ENCODE measurements around the gene EHMT1.
"Not testable (repeated sequence)": the region's sequence is repeated elsewhere in the genome, so short reads cannot be mapped to it uniquely, and the experiment has no call there.

The EHMT1 gene

DNA sequence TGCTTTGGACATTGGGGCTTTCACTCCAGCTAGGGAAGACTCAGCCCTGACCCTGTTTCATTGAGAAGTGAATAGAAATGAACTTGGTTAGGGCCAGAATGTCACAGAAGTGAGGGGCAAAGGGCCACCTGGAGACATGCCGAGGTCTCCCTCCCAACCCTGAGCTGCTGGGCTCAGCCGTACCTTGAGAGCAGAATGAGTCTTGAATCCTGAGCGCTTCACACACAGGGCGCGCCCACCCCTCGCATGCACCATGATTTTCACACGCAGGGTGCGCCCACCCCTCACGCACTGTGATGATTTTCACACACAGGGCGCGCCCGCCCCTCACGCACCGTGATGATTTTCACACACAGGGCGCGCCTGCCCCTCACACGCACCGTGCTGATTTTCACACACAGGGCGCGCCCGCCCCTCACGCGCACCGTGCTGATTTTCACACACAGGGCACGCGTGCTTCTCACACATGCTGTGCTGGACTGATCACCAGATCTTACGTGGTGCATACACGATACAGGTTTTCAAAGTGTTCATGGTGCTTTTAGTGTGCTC, 99.0 kb downstream of the EHMT1 start:
- no peak for DNase-seq (ENCODE audit: low read depth in 3 of 3)

DNA sequence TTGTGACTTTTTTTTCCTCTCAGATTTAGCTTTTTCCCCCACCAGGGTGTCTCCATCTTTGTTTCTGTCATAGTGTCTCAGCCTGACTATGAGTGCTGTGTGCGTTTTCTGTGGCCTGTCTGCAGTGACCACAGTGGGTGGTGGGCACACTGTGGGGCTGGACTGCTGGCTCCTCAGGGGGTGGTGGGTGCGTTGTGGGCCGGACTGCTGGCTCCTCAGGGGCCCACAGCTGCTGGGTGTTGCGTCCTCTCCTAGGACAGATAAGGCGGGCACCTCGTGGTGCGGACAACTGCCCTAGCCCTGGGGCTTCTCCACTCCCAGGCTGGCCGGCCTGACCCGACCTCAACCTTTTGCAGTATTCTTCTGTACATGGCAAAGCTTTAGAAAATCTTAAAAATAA, 100.4 kb downstream of the EHMT1 start:
- DNase-seq (ENCODE audit: low read depth in 3 of 3): no peak

DNA sequence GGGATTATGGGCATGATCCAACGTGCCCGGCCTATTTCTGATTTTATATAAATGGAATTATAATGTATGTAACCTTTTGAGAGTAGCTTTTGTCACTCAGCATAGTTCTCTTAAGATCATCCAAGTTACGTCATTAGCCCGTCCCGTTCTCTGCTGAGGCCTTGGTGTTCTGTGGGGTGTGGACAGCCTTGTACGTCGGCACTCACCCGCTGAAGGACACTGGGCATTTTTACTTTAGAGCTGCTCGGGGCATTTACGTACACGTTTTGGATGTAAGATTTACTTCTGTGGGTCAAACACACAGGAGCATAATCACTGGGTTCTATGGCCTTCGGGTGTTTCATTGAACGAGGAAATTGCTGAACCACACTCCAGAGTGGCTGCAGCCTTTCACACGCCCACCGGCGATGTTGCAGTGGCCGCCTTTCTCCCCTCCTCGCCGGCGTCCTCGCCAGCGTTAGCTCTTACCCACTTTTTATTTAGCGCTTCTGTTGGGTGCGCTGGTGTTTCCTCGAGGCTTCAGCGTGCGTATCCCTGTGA, 101.8 kb downstream of the EHMT1 start:
- DNase-seq (ENCODE audit: low read depth in 3 of 3): no peak

DNA sequence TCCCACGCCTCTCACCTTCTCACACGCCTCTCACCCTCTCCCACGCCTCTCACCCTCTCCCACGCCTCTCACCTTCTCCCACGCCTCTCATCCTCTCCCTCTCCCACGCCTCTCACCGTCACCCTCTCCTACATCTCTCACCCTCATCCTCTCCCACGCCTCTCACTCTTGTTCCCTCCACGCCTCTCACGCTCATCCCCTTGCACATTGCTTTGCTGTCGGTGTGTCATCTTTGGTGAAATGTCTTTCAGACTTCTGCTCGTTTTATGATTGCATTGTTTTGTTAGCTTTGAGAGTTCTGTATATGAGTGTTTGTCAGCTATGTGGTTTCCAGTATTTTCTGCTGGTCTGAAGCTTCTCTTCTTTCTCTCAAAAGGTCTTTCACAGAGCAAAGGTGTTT, 102.7 kb downstream of the EHMT1 start:
- peak in 2 of 3 donors; percentile 18 to 40 for DNase-seq (ENCODE audit: low read depth in 3 of 3)

DNA sequence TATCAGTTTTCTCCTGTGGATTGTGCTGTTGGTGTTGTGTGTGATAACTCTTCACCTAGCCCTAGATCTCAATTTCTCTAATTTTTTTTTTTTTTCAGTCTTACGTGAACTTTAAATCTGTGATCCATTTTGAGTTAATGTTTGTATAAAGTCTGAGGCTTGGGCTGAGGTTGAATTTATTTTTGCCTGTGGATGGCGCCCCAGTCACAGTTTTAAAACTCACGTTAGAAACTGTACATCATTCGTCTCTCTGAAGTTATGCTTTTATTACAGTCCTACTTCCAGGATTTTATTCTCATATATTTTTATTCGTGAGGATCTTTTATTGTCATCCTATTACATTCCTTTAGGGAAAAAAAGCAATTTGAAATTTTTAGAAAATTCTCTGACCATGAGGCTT, 103.1 kb downstream of the EHMT1 start:
- DNase-seq (ENCODE audit: low read depth in 3 of 3): no peak

DNA sequence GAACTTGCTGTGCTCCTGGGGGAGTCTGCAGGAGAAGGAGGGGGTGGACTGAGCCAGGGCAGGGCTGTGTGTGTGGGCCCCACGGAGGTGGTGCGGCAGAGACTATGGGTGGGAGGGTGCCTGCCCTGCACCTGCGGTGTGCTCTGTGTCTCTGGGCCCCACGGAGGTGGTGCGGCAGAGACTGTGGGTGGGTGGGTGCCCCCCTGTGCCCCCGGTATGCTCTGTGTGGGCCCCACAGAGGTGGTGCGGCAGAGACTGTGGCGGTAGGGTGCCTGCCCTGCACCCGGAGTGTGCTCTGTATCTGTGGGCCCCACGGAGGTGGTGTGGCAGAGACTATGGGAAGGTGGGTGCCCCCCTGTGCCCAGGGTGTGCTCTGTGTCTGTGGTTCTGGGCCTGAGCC, 103.7 kb downstream of the EHMT1 start:
- DNase-seq (ENCODE audit: low read depth in 3 of 3): no peak

DNA sequence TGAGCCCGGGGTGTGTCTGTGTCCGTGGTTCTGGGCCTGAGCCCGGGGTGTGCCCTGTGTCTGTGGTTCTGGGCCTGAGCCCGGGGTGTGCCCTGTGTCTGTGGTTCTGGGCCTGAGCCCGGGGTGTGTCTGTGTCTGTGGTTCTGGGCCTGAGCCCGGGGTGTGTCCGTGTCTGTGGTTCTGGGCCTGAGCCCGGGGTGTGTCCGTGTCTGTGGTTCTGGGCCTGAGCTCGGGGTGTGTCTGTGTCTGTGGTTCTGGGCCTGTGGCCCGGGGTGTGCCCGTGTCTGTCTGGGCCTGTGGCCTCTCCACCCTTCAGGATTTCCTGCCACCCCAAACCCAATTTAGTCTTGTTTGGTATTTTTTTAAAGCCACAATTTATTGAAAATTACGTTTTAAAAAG, 104.6 kb downstream of the EHMT1 start:
- DNase-seq (ENCODE audit: low read depth in 3 of 3): not testable (repeated sequence)

DNA sequence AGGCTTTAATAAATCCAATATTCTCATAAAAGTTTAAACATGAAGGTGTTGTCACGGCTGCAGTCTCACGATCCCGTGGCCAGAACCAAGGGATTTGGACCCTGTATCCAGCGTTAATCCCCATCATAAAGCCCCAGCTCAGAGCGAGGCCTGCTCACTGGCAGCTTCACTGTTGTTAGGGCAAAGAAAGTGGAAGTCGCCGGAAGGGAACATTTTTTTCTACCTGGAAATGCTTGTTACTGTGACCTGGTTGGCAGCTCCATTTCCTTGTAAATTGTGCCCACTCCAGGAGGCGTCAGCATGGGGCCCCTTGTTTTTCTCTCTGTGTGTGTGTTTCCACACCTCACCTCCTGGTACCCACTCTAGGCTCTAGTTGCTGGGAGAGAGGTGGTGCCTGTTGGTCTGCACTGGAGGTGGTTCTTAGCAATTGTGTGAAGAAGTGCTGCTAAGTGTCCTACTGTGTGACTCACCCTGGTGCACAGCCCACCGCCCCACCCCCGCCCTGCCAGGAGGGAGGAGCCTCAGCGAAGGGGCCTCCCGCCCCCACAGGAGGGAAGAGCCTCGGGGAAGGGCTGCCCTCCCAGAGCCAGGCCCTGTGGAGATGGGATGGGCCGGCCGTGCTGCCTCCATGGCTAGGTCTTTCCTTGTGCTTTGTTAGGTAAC, 105.1 kb downstream of the EHMT1 start:
- DNase-seq (ENCODE audit: low read depth in 3 of 3): peak in 1 of 3 donors; percentile 21

DNA sequence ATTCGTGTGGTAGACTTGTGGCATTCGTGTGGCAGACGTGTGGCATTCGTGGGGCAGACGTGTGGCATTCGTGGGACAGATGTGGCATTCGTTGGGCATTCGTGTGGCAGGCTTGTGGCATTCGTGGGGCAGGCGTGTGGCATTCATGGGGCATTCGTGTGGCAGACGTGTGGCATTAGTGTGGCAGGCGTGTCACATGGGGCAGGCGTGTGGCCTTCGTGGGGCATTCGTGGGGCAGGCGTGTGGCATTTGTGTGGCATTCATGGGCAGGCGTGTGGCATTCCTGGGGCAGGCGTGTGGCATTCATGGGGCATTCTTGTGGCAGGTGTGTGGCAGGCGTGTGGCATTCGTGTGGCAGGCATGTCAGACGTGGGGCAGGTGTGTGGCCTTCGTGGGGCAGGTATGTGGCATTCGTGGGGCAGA, 106.0 kb downstream of the EHMT1 start:
- no peak for DNase-seq (ENCODE audit: low read depth in 3 of 3)

DNA sequence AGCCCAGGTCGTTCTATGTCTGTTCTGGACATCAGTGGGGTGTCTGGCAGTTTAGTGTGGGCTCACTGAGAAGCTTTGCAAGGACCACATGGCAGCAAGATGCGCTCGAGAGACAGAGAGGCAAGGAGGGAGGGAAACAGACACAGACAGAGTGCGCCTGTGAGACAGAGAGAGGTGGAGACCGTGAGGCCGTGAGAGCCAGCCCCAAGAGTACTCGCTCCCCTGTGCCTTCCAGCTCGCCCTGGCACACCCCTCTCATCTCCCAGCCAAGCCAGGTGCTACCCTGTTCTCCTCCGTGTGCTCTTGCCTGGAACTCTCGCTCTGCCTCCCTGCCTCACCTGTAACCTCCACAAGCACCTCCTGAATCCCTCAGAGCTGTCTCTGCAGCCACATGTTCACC, 106.8 kb downstream of the EHMT1 start:
- no peak for DNase-seq (ENCODE audit: low read depth in 3 of 3)

DNA sequence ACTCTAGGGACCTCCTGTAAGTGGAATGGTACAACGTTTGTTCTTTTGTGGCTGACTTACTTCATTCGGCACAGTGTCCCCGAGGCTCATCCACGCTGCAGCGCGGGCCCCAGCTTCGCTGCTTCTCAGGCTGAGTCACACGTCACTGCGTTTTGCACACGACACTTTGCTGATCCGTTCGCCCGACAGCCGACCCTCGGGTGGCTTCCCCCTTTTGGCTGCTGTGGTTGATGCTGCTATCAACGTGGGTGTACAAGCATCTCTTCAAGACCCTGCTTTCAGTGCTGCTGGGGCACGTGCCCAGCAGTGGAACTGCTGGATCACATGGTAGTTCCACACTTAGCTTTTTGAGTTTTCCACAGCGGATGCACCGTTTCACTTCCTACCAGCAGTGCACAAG, 107.5 kb downstream of the EHMT1 start:
- DNase-seq (ENCODE audit: low read depth in 3 of 3): not testable (repeated sequence)

DNA sequence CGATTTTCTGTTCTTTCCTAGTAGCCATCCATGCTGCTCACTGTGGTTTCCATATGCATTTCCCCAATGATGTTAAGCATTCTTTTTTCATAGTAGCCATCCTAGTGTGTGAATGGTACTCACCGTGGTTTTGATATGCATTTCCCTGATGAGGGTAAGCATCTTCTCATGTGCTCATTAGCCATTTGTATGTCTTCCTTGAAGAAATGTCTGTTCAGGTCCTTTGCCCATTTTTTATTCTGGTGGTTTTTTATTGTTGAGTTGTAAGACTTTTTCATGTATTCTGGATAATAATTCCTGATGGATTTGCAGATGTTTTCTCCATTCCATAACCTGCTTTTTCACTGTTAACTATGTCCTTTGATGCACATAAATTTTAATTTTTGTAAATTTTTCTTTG, 108.0 kb downstream of the EHMT1 start:
- no peak for DNase-seq (ENCODE audit: low read depth in 3 of 3)

DNA sequence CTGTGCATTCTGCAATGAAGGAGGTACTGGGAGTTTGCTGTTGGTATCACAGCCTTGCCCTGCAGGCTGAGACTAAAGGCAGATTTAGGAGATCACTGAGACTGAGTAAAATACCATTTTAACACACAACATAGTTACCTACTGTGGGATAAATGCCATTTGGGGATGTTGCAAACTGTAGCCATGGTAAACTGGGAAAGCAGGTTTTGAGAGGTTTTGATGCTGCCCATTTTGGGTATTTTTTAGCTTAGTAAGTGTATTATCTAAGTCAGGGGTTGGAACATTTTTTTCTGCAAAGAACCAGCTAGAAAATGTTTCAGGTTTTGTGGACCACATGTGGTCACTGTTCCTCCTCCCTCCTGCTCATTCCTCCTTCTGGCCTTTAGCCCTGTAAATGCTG, 108.9 kb downstream of the EHMT1 start:
- DNase-seq (ENCODE audit: low read depth in 3 of 3): no peak

DNA sequence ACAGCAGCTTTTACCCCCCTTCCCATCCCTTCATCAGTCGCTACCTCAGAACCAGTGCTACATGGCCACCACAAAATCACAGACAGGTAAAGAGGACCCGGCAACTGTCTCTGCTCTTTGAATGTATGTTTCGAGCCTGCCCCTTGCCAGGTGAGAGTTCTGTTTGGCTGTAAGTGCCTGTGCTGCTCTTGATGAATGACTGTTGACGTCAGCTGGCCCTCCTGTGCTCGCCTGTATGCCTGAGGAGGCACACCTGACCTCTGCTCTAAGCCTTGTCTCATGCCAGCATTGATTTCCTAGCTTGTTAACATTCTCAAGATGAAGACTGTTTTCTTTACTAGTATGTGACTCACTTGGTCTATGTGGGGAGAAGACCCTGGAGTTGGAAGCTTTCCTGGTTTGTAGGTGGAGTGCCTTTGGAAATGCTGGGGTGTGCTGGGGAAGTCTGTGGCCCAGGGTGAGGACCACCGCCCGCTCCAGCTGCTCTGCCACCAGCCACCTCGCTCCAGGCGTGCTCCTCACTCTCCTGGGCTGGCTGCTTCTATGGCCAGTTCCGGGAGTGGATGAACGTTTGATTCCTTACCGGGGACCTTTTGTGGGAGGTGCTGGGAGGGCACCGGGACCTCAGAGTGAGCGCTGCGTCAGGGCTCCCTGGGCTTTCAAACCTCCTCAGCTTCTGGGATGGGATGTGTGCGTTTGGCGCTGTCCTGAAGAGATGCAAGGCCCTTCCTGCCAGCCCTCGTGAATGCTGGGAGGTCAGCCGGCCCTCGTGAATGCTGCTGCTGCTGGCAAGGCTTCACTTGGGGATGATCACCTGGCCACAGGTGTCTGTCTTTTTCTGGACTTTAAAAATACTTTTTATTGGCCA, 109.9 kb downstream of the EHMT1 start:
- DNase-seq (ENCODE audit: low read depth in 3 of 3): no peak

DNA sequence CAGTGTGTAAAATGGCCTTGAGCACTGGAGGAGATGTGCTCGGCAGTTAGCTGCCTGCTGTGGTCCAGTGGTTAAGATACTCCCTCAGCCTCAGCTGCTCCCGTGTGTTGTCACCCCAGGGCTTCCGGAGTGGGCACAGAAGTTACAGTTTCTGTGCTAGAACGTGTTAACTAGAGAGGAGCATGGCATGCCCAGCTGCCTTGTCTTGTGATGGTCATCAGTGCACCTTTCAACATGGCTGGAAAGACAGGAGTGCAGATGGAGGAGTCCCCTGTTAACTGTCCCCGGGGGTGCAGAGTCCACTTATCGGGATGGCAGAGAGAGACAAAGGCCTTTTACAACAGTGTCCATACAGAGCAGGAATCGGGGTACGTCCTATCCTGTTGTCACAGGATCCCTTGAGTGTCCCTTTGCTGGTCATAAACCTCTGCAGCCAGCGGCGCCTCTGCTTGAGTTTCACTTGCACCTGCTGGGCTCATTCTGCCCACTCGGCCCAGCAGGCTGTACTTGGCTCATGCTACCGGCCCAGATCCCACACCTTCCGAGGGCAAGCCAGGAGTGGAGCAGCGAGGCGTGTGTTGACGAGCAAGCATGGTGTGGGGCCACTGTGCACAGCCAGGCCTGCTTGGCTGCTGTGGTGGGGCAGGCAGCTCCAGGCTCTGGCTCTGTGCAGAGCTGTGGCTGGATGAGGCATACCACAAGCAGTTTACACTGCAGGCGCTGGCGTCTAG, 112.6 kb downstream of the EHMT1 start:
- DNase-seq (ENCODE audit: low read depth in 3 of 3): no peak

DNA sequence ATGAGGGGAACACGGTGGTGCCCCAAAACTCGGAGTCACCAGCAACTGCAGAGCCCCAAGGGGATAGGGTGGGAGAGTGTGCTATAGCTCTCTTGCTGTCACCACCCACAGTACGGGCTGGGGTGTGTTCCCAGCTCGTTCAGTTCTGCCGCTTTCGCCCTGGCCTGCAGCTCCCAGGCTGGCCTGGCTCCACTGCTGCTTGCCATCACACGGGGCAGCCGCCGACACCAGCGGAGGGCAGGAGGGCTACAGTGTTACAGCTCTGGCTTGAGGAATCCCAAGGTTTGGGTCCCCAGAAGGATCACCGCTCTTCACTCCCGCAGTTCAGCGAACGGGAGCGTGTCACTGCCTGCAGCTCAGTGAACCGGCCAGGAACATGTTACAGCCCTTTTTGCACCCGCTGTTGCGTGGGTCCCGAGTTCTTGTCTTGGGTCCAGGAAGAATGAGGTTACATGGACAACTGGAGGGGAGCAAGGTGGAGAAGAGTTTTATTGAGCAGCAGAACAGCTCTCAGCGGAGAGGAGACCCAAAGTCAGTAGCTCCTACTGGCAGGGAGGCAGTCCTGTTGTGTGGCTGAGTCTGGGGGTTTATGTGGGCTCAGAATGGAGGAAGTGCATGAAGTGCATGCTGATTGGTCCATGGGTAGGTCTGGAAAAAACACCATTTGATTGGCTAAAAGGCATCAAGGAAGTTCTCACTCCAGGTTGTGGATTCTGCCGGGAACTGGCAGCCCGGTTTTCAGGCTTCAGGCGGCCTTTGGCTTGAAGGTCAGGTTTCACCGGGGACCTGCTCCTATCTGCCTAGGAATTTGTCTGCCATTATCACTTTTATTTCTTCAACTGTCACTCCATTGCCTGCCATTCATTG, 113.4 kb downstream of the EHMT1 start:
- DNase-seq (ENCODE audit: low read depth in 3 of 3): no peak

DNA sequence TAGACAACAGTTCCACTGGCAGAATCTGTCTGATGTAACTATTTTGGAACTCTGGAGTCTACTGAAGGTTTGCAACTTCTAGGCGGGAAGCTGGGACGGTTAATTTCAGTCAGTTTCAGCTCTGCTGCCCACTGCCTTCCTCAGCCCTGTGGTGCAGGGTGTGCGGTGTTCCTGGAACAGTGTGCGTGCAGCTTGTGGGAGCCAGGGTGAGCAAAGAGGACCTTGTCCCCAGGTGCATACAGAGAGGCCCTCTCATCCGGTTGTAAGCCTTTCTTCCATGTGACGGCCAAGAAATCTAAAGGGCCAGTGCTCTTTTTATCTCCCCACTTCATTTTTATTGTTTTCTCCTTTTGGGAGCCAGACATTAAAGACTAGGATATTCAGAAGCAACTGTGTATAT, 114.6 kb downstream of the EHMT1 start:
- no peak for DNase-seq (ENCODE audit: low read depth in 3 of 3)

DNA sequence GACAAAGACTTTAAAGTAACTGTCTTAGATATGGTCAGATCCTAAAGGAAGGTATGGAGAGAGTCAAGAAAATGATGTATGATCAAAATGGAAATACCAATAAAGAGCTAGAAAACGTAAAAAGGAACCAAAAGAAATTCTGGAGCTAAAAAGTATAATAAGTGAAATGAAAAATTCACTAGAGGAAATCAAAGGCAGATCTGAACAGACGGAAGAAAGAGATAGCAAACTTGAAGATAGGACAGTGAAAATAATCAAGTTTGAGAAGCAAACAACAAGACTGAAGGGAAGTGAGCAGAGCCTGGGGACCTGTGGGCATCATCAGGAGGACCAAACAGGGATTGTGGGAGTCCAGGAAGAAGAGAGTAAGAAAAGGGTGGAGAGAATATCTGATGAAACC, 115.4 kb downstream of the EHMT1 start:
- no peak for DNase-seq (ENCODE audit: low read depth in 3 of 3)

DNA sequence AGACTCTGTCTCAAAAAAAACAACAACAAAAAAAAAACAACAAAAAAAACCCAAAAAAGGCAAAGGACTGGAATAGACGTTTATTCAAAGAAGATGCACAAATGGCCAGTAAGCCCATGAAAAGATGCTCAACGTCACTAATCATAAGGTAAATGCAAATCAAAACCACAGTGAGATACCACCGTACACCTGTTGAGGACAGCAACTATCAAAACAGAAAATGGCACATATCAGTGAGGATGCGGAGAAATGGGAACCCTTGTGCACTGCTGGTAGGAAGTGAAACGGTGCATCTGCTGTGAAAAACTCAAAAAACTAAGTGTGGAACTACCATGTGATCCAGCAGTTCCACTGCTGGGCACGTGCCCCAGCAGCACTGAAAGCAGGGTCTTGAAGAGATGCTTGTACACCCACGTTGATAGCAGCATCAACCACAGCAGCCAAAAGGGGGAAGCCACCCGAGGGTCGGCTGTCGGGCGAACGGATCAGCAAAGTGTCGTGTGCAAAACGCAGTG, 119.4 kb downstream of the EHMT1 start:
- not testable (repeated sequence) for DNase-seq (ENCODE audit: low read depth in 3 of 3)

DNA sequence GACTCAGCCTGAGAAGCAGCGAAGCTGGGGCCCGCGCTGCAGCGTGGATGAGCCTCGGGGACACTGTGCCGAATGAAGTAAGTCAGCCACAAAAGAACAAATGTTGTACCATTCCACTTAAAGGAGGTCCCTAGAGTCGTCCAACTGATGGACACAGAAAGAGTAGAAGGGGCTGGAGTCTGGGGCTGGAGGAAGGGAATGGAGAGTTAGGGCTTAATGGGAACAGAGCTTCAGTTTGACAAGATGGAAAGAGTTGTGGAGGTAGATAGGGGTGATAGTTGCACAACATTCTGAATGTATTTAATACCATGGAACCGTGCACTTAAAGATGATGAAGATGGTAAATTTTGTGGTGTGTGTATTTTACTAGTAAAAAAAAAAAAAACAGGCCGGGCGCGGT, 119.9 kb downstream of the EHMT1 start:
- no peak for DNase-seq (ENCODE audit: low read depth in 3 of 3)

All from stimulated activated CD4-positive, alpha-beta T cell treated with anti-CD3 and anti-CD28 coated beads, TNF-alpha, amount 100 ng/mL, for 48 hours (primary cell).